ENCODE measurements around the gene CRYBB1. TPM values are rescaled to one million over a fixed set of nuclear protein-coding genes. Genes with fewer than 3 reads are reported as not detected.

Gene CRYBB1
- total and polyA plus RNA-seq, 4 donors, result 0.17 to 2.3 (median 0.32) TPM; not detected in 1

DNA sequence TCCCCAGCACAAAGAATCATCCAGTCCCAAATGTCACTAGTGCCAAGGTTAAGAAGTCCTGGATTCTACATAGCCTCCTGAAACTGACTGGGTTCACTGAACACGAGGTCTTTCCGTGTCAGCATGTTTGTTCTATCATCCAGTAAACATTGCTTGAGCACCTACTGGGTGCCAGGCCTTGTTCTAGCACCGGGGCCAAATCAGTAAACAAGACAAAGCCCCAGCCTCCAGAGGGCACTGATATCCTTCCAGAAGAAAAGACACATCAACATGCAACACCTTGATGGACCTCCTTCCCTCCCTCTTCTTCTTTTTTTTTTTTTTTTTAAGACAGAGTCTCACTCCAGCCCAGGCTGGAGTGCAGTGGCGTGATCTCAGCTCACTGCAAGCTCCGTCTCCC lies 54.8 kb downstream of the CRYBB1 start:
- Histone ChIP-seq H3K9ac (ENCODE audit: low read depth in 1 of 2, low read length in 2 of 2) (no peak overlapping the region), H3K27ac (ENCODE audit: low read depth in 1 of 2, low read length in 2 of 2) (peak overlapping the region; percentile 86 to 89), H3K36me3 (ENCODE audit: control insufficient read depth in 4 of 4, insufficient read depth in 3 of 4, low read depth in 1 of 4, low read length in 3 of 4) (peaks cover 1 to 7% (median 4%) of the 10 kb centered on the region in 4 donors), H3K9me3 (ENCODE audit: control insufficient read depth in 4 of 4, low read length in 3 of 4) (no peaks in the 10 kb centered on the region), H3K4me3 (ENCODE audit: low read depth in 1 of 3, low read length in 3 of 3) (no peak overlapping the region), H3K27me3 (ENCODE audit: control insufficient read depth in 4 of 4, insufficient read depth in 4 of 4, low read length in 3 of 4) (no peaks in the 10 kb centered on the region), H3K4me1 (ENCODE audit: control insufficient read depth in 4 of 4, insufficient read depth in 4 of 4, low read length in 3 of 4) (peaks cover 5 to 71% (median 53%) of the 10 kb centered on the region in 4 donors)
- no peak for DNase-seq (ENCODE audit: low spot score)
- TF ChIP-seq SP1 (IDR thresholded peaks at IDR 0.05) (no peak), RXRA (IDR thresholded peaks at IDR 0.05) (peak in 1 of 2 donors; percentile 67), REST (IDR thresholded peaks at IDR 0.05) (no peak), YY1 (IDR thresholded peaks at IDR 0.05) (no peak), JUND (IDR thresholded peaks at IDR 0.05) (peak in 1 of 2 donors; percentile 18), TAF1 (conservative IDR thresholded peaks at IDR 0.05) (no peak), MAX (IDR thresholded peaks at IDR 0.05) (no peak), HNF4A (conservative IDR thresholded peaks at IDR 0.05) (peak; percentile 14 to 24), RAD21 (IDR thresholded peaks at IDR 0.05) (peak; percentile 26 to 57), FOXA1 (IDR thresholded peaks at IDR 0.05) (no peak), NR2F2 (IDR thresholded peaks at IDR 0.05) (no peak), FOXA2 (IDR thresholded peaks at IDR 0.05) (peak; percentile 72), HNF4G (IDR thresholded peaks at IDR 0.05) (no peak), EGR1 (IDR thresholded peaks at IDR 0.05; ENCODE audit: low read depth in 2 of 2) (no peak), GABPA (IDR thresholded peaks at IDR 0.05 in 1 of 2, conservative IDR thresholded peaks at IDR 0.05 in 1 of 2) (no peak), ZBTB33 (IDR thresholded peaks at IDR 0.05) (no peak)
- TF ChIP-seq, protein P1, sequence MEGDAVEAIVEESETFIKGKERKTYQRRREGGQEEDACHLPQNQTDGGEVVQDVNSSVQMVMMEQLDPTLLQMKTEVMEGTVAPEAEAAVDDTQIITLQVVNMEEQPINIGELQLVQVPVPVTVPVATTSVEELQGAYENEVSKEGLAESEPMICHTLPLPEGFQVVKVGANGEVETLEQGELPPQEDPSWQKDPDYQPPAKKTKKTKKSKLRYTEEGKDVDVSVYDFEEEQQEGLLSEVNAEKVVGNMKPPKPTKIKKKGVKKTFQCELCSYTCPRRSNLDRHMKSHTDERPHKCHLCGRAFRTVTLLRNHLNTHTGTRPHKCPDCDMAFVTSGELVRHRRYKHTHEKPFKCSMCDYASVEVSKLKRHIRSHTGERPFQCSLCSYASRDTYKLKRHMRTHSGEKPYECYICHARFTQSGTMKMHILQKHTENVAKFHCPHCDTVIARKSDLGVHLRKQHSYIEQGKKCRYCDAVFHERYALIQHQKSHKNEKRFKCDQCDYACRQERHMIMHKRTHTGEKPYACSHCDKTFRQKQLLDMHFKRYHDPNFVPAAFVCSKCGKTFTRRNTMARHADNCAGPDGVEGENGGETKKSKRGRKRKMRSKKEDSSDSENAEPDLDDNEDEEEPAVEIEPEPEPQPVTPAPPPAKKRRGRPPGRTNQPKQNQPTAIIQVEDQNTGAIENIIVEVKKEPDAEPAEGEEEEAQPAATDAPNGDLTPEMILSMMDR (IDR thresholded peaks at IDR 0.05; ENCODE audit: low read depth, low read length, missing input control), result peak; percentile 14
- TF ChIP-seq, protein P2, sequence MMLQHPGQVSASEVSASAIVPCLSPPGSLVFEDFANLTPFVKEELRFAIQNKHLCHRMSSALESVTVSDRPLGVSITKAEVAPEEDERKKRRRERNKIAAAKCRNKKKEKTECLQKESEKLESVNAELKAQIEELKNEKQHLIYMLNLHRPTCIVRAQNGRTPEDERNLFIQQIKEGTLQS (IDR thresholded peaks at IDR 0.05), result no peak
- WGBS, result 56% methylated on average over 5 of the region's 5 CpGs

All from liver (tissue), 9 donors.